ENCODE measurements around the gene ALG8.
A peak's percentile ranks its signal among the peaks of the same experiment; 100 is the strongest.
"Not testable (repeated sequence)": the region's sequence is repeated elsewhere in the genome, so short reads cannot be mapped to it uniquely, and the experiment has no call there.

Gene ALG8

GRCh38 chr11:78100676-78101472, 38.6 kb downstream of the ALG8 start:
- DNase-seq (ENCODE audit: low read depth in 3 of 3, low spot score in 1 of 3): no peak

GRCh38 chr11:78100261-78100660, 39.2 kb downstream of the ALG8 start:
- no peak for DNase-seq (ENCODE audit: low read depth in 3 of 3, low spot score in 1 of 3)

GRCh38 chr11:78099666-78100065, 39.8 kb downstream of the ALG8 start:
- DNase-seq (ENCODE audit: low read depth in 3 of 3, low spot score in 1 of 3): no peak

GRCh38 chr11:78097666-78098385, 41.6 kb downstream of the ALG8 start:
- DNase-seq (ENCODE audit: low read depth in 3 of 3, low spot score in 1 of 3): no peak

GRCh38 chr11:78094250-78094649, 45.2 kb downstream of the ALG8 start:
- DNase-seq (ENCODE audit: low read depth in 3 of 3, low spot score in 1 of 3): no peak

- DNase-seq (ENCODE audit: low read depth in 3 of 3, low spot score in 1 of 3): not testable (repeated sequence)
These were observed 52.8 kb downstream of the ALG8 start for GRCh38 chr11:78086521-78087074.

- DNase-seq (ENCODE audit: low read depth in 3 of 3, low spot score in 1 of 3): no peak
These were observed 53.5 kb downstream of the ALG8 start for GRCh38 chr11:78085972-78086371.

GRCh38 chr11:78084506-78084905, 54.9 kb downstream of the ALG8 start:
- not testable (repeated sequence) for DNase-seq (ENCODE audit: low read depth in 3 of 3, low spot score in 1 of 3)

- DNase-seq (ENCODE audit: low read depth in 3 of 3, low spot score in 1 of 3): no peak
These were observed 56.4 kb downstream of the ALG8 start for GRCh38 chr11:78083021-78083420.

DNA sequence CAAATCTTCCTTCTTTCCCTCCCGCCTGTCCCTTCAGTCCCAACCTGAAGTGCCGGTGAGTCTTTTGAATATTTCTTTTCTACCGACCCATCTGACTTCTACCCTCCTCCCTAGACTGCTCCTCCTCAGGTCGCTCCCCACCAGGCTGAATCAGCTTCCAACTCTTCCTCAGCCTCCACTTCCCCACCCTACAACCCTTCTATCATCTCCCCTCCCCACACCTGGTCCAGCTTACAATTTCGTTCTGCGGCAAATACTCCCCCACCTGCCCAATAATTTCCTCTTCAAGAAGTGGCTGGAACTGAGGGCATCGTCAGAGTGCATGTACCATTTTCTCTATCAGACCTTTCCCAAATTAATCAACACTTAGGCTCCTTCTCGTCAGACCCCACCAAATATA, 57.3 kb downstream of the ALG8 start:
- DNase-seq (ENCODE audit: low read depth in 3 of 3, low spot score in 1 of 3): no peak

- no peak for DNase-seq (ENCODE audit: low read depth in 3 of 3, low spot score in 1 of 3)
These were observed 57.8 kb downstream of the ALG8 start for GRCh38 chr11:78081583-78081982.

DNA sequence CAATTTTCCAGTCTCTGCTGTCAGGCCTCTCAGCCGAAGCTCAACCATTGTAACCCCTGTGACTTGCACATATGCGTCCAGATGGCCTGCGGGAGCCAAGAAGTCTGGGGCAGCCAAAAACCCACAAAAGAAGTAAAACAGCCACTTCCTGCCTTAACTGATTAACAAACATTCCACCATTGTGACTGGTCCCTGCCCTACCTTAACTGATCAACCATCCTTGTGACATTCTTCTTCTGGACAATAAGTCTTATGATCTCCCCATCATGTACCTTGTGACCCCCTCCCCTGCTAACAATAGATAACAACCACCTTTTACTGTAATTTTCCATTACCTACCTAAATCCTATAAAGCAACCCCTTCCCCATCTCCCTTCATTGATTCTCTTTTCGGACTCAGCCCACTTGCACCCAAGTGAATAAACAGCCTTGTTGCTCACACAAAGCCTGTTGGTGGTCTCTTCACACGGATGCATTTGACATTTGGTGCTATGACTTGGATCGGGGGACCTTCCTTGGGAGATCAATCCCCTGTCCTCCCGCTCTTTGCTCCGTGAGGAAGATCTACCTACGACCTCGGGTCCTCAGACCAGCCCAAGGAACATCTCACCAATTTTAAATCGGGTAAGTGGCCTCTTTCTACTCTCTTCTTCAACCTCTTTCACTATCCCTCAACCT, 58.5 kb downstream of the ALG8 start:
- DNase-seq (ENCODE audit: low read depth in 3 of 3, low spot score in 1 of 3): no peak

- DNase-seq (ENCODE audit: low read depth in 3 of 3, low spot score in 1 of 3): no peak
These were observed 59.2 kb downstream of the ALG8 start for GRCh38 chr11:78080084-78080817.

- DNase-seq (ENCODE audit: low read depth in 3 of 3, low spot score in 1 of 3): peak; percentile 12 to 55 (median 30)
These were observed 60.0 kb downstream of the ALG8 start, which contains the start of gene NDUFC2 for GRCh38 chr11:78079232-78080083. Gene NDUFC2 (minus strand): TSS chr11:78079862. CDS start chr11:78079744, 118 bp downstream.

- no peak for DNase-seq (ENCODE audit: low read depth in 3 of 3, low spot score in 1 of 3)
These were observed 60.9 kb downstream of the ALG8 start for GRCh38 chr11:78078218-78079167.

DNA sequence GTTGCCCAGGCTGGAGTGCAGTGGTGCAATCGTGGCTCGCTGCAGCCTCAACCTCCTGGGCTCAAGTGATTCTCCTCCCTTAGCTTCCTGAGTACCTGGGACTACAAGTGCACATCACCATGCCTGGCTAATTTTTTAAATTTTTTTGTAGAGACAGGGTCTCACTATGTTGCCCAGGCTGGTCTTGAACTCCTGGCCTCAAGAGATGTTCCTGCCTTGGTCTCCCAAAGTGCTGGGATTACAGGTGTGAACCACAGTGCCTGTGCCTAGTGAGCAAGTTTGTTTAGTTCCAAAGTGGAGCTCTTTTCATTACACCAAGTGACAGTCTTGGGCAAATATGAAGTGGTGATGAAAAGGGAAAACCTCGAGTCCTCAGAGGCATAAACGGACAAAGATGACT, 61.8 kb downstream of the ALG8 start:
- DNase-seq (ENCODE audit: low read depth in 3 of 3, low spot score in 1 of 3): not testable (repeated sequence)

DNA sequence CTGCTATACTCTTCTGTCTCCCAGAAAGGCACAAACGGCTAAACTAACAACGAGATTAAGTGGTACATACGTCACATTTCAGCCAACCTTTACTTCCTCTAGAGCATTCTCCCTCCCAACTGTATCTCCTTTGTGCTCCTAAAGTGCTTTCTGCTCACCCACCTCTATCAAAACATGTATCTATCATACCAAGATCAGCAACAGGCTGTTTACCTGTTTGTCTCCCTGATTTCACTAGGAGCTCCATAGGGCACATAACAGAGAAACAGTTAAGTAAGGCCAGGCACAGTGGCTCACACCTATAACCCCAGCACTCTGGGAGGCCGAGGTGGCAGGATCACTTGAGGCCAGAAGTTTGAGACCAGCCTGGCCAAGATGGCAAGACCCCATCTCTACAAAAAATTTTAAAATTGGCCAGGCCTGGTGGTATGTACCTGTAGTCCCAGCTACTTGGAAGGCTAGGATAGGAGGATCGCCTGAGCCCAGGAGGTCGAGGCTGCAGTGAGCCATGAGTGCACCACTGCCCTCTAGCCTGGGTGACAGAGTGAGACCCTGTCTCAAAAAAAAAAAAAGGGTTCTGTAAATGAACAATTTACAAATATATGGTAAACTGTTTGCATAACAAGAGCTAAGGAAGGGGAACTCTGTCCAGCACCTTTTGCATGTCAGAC, 62.6 kb downstream of the ALG8 start:
- no peak for DNase-seq (ENCODE audit: low read depth in 3 of 3, low spot score in 1 of 3)

GRCh38 chr11:78074756-78075155, 64.7 kb downstream of the ALG8 start:
- DNase-seq (ENCODE audit: low read depth in 3 of 3, low spot score in 1 of 3): no peak
